Neural crest cell (in vitro differentiated cells): Measurements from ENCODE around the gene PICK1. TPM values are rescaled to one million over a fixed set of nuclear protein-coding genes. Genes with fewer than 3 reads are reported as not detected.

Experiments
- DNase-seq: peaks from one replicate; pipeline ENCODE4 v3.0.0; 2021; ENCODE audit warnings: low read depth, mixed read lengths, low spot score
- H3K27ac Mint-ChIP-seq: one replicate; pipeline ENCODE4 v1.8.0; 2021; ENCODE audit warnings: mild to moderate bottlenecking, mixed read lengths; ENCODE audit not compliant: unreplicated experiment
- H3K27me3 Mint-ChIP-seq: 2 replicates; pipeline ENCODE4 v1.8.0; 2021; ENCODE audit warnings: low read depth, mild to moderate bottlenecking, mixed read lengths
- H3K36me3 Mint-ChIP-seq: 2 replicates; pipeline ENCODE4 v1.8.0; 2021; ENCODE audit warnings: low read depth, mild to moderate bottlenecking, mixed read lengths
- H3K4me1 Mint-ChIP-seq: 2 replicates; pipeline ENCODE4 v1.8.0; 2021; ENCODE audit warnings: mixed read lengths
- H3K4me3 Mint-ChIP-seq: one replicate; pipeline ENCODE4 v1.8.0; 2021; ENCODE audit warnings: mild to moderate bottlenecking, mixed read lengths
- H3K9me3 Mint-ChIP-seq: 2 replicates; pipeline ENCODE4 v1.8.0; 2021; ENCODE audit warnings: mixed read lengths
- total RNA-seq: library from RNA; stranded (reverse); gene quantifications from 2 replicates; pipeline ENCODE4 v1.2.1, GENCODE V29; 2021
- TF ChIP-seq, protein P1 (sequence below): fragments of 200-600 bp; sonication (generic); conservative IDR thresholded peaks from 2 replicates; pipeline ENCODE4 v1.5.0; 2021; ENCODE audit warnings: antibody characterized with exemption, mild to moderate bottlenecking

PICK1 gene
- total RNA-seq, 1 donor from 2014 or later, result 24.0 TPM

DNA sequence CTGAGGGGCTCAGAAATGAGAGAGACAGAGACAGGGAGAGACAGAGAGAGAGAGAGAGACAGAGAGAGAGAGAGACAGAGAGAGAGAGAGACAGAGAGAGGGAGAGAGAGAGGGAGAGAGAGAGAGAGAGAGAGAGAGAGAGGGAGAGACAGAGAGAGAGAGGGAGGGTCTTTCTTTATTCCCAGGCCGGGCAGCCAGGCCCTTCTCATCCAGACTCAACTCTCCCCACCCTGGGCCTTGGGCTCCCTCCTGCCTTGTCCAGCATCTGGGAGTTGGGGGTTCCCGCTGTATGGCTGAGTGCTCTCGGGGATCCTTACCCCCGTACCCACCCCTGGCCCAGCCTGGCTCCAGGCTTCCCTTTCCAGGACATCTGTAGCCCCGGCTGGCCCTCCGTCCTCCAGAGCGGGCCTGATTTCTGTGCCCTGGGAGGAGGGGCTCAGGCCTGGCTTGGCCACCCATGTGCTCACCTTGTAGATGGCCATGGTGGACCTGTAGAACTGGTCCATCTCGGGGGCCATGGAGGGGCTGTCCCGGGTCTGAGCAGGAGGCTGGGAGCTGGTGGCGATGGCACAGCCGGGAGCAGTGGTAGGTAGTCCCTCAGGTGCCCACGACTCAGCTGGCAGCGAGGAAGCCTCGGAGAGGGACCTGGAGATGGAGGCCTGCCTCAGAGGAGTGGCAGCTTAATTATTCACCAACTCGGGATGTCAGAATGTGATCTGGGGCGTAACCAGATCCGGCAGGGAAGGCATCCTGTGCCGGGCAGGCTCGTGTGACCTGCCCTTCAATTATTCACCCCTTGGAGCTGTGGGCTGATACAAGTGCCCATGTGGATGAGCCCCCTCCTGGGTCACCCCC is 53.0 kb downstream of the PICK1 start, which contains the start of gene BAIAP2L2:
Gene BAIAP2L2, minus strand, starts transcription at position 677 of the 855 bp plus-strand sequence. Its CDS starts 159 bp downstream, at position 518.
- peaks cover 18% of the 10 kb centered on the region for H3K4me1 Mint-ChIP-seq
- TF ChIP-seq, protein P1, sequence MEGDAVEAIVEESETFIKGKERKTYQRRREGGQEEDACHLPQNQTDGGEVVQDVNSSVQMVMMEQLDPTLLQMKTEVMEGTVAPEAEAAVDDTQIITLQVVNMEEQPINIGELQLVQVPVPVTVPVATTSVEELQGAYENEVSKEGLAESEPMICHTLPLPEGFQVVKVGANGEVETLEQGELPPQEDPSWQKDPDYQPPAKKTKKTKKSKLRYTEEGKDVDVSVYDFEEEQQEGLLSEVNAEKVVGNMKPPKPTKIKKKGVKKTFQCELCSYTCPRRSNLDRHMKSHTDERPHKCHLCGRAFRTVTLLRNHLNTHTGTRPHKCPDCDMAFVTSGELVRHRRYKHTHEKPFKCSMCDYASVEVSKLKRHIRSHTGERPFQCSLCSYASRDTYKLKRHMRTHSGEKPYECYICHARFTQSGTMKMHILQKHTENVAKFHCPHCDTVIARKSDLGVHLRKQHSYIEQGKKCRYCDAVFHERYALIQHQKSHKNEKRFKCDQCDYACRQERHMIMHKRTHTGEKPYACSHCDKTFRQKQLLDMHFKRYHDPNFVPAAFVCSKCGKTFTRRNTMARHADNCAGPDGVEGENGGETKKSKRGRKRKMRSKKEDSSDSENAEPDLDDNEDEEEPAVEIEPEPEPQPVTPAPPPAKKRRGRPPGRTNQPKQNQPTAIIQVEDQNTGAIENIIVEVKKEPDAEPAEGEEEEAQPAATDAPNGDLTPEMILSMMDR, result no peak
- peak within 1 kb of the TSS; percentile 65 for H3K4me3 Mint-ChIP-seq
- H3K27me3 Mint-ChIP-seq, result peaks cover 6% of the 10 kb centered on the region
- no peaks in the 10 kb centered on the region for H3K9me3 Mint-ChIP-seq
- no peaks in the 10 kb centered on the region for H3K36me3 Mint-ChIP-seq
- H3K27ac Mint-ChIP-seq, result peak within 1 kb of the TSS; percentile 24
- no peak for DNase-seq

DNA sequence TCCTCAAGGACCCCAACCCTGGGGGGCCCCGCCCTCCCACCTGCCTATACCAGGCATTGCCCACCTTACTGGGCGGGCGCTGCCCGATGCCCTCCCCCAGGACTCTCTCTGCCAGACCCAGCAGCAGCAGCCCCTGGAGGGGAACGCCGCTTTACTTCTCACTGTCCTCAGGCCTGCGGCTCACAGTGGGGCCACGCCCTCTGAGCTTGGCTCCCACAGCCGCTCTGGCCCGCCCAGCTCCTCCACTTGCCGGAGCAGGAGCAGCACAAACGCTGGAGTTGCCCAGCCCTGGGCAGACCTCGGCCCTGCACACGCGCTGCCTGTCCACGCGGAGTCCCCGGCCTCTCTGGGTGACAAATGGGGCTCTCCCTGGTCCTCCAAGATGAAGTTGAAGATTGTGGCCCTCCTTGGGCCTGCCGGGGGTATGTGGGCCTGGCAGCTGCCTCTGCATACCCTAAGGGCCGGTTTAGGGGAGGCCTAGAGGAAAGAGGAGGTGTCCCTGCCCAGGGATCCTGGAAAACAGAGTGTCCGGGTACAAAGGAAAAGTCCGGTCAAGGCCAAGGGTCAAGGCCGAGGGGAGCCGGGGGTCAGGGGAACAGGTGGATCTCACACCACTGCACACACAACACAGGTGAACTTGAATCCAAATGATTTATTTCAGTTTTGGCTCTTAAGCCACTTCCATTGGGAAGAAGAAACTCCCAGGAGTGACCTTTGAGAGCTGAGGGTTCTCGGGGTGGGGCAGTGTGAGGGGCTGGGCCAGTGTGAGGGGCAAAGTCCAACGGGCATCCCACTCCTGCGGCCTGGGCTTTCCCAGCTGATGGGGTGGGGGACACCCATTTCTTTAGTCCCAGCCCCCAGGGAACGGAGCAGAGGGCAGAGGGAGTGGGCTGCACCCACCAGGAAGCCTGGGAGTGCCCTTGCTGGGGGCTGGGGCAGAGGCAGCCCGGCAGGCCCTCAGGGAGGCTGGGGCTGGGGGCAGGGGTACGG is 54.0 kb downstream of the PICK1 start:
- Mint-ChIP-seq H3K9me3 (no peaks in the 10 kb centered on the region), H3K4me3 (no peak overlapping the region), H3K27me3 (peaks cover 6% of the 10 kb centered on the region), H3K4me1 (peaks cover 18% of the 10 kb centered on the region), H3K27ac (no peak overlapping the region), H3K36me3 (no peaks in the 10 kb centered on the region)
- TF ChIP-seq, protein P1, result no peak
- DNase-seq, result no peak

DNA sequence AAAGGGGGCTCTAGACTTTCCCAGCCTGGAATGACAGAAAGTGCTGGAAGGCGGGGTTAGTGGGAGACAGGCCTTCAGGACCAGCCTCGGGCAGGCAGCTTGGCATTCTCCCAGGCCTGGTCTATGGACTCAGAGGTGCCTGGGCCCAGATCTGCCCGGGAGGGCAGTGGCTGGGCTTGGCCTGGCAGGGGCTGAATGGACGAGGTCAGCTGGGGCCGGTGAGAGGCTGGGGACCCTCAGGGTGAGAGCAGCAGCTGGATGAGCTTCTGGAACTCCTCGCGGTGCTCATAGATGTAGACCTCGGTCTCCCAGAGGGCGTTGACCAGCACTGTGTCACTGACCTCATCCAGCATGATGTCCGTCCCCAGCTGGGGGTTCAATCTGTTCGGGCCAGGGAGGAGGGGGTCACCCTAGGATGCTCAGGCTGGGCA is 54.7 kb downstream of the PICK1 start:
- peak overlapping the region; percentile 43 for H3K27ac Mint-ChIP-seq
- no peak overlapping the region for H3K4me3 Mint-ChIP-seq
- peaks cover 18% of the 10 kb centered on the region for H3K4me1 Mint-ChIP-seq
- TF ChIP-seq, protein P1, result no peak
- no peak for DNase-seq
- no peaks in the 10 kb centered on the region for H3K9me3 Mint-ChIP-seq
- H3K27me3 Mint-ChIP-seq, result peaks cover 6% of the 10 kb centered on the region
- no peaks in the 10 kb centered on the region for H3K36me3 Mint-ChIP-seq

DNA sequence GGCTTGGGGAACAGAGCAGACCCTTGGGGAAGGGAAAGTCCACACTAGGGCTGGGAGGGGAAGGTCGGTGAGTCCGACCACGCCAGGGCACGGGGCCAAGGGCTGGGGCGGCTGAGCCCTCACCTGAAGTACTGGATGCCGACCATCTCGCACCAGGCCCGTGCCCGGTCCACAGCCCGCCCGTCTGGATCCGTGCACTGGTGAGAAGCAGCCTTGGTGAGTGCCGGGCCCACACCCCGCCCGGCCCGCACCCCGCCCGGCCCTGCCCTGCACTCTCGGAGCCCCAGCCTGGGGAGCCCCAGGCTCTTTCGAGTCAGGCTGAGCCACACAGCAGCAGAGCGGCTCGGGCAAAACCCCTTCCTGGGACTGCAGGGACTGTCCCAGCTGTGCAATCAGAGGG is 55.2 kb downstream of the PICK1 start:
- TF ChIP-seq, protein P1, result no peak
- Mint-ChIP-seq H3K27me3 (peaks cover 6% of the 10 kb centered on the region), H3K9me3 (no peaks in the 10 kb centered on the region), H3K27ac (no peak overlapping the region), H3K4me3 (no peak overlapping the region), H3K36me3 (no peaks in the 10 kb centered on the region), H3K4me1 (peaks cover 18% of the 10 kb centered on the region)
- no peak for DNase-seq
